BE2C (cell line): ENCODE results near the gene TVP23C.
"Not testable (repeated sequence)": the region's sequence is repeated elsewhere in the genome, so short reads cannot be mapped to it uniquely, and the experiment has no call there.

ENCODE experiments used
- DNase-seq: peaks from one replicate; pipeline ENCODE4 v3.0.0-alpha.2; 2020
- H3K27me3 ChIP-seq: fragments of 250-450 bp; sonication (Bioruptor Pico); 2 replicates; pipeline ENCODE4 v1.5.1; 2020; ENCODE audit warnings: mild to moderate bottlenecking
- H3K36me3 ChIP-seq: fragments of 250-450 bp; sonication (Bioruptor Pico); 2 replicates; pipeline ENCODE4 v1.5.1; 2020; ENCODE audit warnings: mild to moderate bottlenecking
- H3K4me1 ChIP-seq: fragments of 250-450 bp; sonication (Bioruptor Pico); 2 replicates; pipeline ENCODE4 v1.5.1; 2020
- H3K4me3 ChIP-seq: 2 replicates; pipeline ENCODE4 v1.5.1; 2011; ENCODE audit warnings: low read depth, low read length
- H3K9me3 ChIP-seq: fragments of 250-450 bp; sonication (Bioruptor Pico); 2 replicates; pipeline ENCODE4 v1.5.1; 2020
- CTCF ChIP-seq: IDR thresholded peaks from 2 replicates; pipeline ENCODE4 v1.5.1; 2012; ENCODE audit warnings: mild to moderate bottlenecking, low read depth, low read length

TVP23C gene

GRCh38 chr17:15552932-15553331 lies 10.4 kb downstream of the TVP23C start:
- H3K9me3 ChIP-seq, H3K36me3 ChIP-seq, H3K4me3 ChIP-seq, H3K27me3 ChIP-seq, H3K4me1 ChIP-seq, DNase-seq: not testable (repeated sequence)

- not testable (repeated sequence) for H3K36me3 ChIP-seq, H3K27me3 ChIP-seq
Measured at GRCh38 chr17:15549552-15549951, 13.7 kb downstream of the TVP23C start.

GRCh38 chr17:15546604-15547003 lies 16.7 kb downstream of the TVP23C start:
- not testable (repeated sequence) for H3K9me3 ChIP-seq, H3K27me3 ChIP-seq, H3K4me1 ChIP-seq, DNase-seq, H3K4me3 ChIP-seq, H3K36me3 ChIP-seq

More at GRCh38 chr17:15549552-15549951, 13.7 kb downstream of the TVP23C start:
- DNase-seq, H3K4me3 ChIP-seq, H3K4me1 ChIP-seq, H3K9me3 ChIP-seq: not testable (repeated sequence)

- DNase-seq = peak; percentile 43
- not testable (repeated sequence) for H3K4me1 ChIP-seq, H3K27me3 ChIP-seq, H3K9me3 ChIP-seq, H3K4me3 ChIP-seq, H3K36me3 ChIP-seq
Measured at GRCh38 chr17:15540371-15541219, 22.7 kb downstream of the TVP23C start.

GRCh38 chr17:15533122-15533521 lies 30.2 kb downstream of the TVP23C start:
- not testable (repeated sequence) for H3K9me3 ChIP-seq, H3K4me1 ChIP-seq, H3K36me3 ChIP-seq, H3K27me3 ChIP-seq, H3K4me3 ChIP-seq, DNase-seq

- peak; percentile 44 for TF ChIP-seq CTCF
- not testable (repeated sequence) for H3K4me3 ChIP-seq, H3K27me3 ChIP-seq, H3K36me3 ChIP-seq, H3K9me3 ChIP-seq, H3K4me1 ChIP-seq
- peak; percentile 24 for DNase-seq
Measured at GRCh38 chr17:15526292-15527218, 36.7 kb downstream of the TVP23C start.

- DNase-seq, H3K36me3 ChIP-seq, H3K4me1 ChIP-seq, H3K9me3 ChIP-seq, H3K27me3 ChIP-seq, H3K4me3 ChIP-seq: not testable (repeated sequence)
Measured at GRCh38 chr17:15524990-15525985, 38.0 kb downstream of the TVP23C start.

GRCh38 chr17:15516150-15516549 lies 47.1 kb downstream of the TVP23C start:
- Histone ChIP-seq H3K9me3 (no peaks in the 10 kb centered on the region), H3K27me3 (no peaks in the 10 kb centered on the region), H3K4me1 (no peaks in the 10 kb centered on the region), H3K4me3 (no peak overlapping the region), H3K36me3 (no peaks in the 10 kb centered on the region)
- DNase-seq = no peak
- no peak for TF ChIP-seq CTCF
